Bronchus fibroblast of lung (primary cell): ENCODE data around the gene PCDHGA11. TPM values are rescaled to one million over a fixed set of nuclear protein-coding genes. Genes with fewer than 3 reads are reported as not detected.

Experiments used
- total RNA-seq: library from RNA; depleted of rRNA; stranded (reverse); fragments of >200 nt; gene quantifications from 2 replicates; pipeline ENCODE4 v1.2.3, GENCODE V29; 2015

The PCDHGA11 gene
- total RNA-seq: 10.9 and 11.6 TPM in 2 replicates

DNA sequence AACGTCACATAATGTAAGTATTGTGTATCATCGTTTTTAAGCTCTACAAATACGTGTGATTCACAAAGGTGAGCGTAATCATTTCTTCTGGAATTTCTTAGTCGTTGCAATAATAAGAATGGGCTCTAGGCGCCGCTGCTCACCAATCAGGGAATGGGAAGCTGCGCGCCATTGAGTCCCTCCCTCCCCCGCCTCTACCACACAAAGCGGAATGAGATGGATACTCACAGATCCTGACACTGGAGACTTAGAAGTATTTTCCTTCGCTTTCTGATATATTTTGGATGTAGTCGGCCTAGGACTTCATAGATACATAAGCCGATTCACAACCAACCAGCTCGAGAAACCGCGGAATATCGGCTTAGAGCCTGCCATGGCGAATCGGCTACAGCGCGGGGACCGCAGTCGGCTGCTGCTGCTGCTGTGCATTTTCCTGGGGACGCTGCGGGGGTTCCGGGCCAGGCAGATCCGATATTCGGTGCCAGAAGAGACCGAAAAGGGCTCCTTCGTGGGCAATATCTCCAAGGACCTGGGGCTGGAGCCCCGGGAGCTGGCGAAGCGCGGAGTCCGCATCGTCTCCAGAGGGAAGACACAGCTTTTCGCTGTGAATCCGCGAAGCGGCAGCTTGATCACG, at the start of gene PCDHGA11:
Gene PCDHGA11 (plus strand): TSS at position 197 of the 634 bp plus-strand sequence. CDS start 177 bp downstream, at position 374.

DNA sequence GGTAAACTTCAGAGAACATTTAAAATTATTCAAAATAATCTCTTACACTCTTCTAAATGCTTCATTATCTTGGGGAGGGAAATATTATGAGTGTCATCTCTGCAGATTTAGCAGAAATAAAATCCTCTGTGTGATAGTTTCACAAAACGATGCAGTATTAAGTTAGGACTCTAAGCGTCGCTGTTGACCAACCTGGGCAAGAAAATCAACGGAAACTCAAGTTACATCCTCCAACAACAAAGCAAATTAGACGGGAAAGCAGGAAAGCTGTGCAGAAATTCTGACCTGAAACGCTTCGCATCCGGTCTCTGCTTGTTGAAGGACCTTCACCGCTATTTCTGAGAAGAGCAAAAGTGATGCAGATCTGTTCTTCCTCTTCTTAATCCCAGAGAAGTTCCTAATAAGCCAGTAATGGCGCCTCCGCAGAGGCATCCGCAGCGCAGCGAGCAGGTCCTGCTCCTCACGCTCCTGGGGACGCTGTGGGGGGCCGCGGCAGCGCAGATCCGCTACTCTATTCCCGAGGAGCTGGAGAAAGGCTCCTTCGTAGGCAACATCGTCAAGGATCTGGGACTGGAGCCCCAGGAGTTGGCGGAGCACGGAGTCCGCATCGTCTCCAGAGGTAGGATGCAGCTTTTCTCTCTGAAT, 47.1 kb upstream of the PCDHGA11 start, which contains the start of gene PCDHGA6:
Gene PCDHGA6 (plus strand): TSS at position 219 of the 645 bp plus-strand sequence. CDS start 193 bp downstream, at position 412.

DNA sequence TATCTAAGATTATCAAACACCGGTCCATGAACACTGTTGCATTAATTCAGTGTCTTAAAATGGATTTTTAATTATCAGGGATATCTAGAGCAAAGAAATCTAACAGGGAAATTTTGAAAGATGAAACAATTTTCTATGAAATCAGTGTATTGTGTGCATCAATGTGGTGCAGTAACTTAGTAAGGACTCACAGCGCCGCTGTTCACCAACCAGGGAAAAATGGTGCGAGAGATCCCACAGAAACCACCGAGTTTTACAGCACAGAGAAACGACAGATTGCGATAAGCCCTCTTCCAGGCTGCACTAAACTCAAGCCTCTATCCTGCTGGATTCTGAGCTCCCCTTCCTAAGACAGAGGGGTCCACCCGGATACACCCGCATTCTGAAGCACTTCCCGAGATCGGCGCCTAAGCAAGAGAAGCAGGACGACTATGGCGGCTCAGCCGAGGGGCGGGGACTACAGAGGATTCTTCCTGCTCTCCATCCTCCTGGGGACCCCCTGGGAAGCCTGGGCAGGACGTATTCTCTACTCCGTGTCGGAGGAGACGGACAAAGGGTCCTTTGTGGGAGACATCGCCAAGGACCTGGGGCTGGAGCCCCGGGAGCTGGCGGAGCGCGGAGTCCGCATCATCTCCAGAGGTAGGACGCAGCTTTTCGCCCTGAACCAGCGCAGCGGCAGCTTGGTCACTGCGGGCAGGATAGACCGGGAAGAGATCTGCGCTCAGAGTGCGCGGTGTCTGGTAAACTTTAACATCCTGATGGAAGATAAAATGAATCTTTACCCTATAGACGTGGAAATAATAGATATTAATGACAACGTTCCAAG, 38.2 kb upstream of the PCDHGA11 start, which contains the start of gene PCDHGA7:
Gene PCDHGA7 (plus strand): TSS at position 274 of the 826 bp plus-strand sequence. CDS start 158 bp downstream, at position 432.

DNA sequence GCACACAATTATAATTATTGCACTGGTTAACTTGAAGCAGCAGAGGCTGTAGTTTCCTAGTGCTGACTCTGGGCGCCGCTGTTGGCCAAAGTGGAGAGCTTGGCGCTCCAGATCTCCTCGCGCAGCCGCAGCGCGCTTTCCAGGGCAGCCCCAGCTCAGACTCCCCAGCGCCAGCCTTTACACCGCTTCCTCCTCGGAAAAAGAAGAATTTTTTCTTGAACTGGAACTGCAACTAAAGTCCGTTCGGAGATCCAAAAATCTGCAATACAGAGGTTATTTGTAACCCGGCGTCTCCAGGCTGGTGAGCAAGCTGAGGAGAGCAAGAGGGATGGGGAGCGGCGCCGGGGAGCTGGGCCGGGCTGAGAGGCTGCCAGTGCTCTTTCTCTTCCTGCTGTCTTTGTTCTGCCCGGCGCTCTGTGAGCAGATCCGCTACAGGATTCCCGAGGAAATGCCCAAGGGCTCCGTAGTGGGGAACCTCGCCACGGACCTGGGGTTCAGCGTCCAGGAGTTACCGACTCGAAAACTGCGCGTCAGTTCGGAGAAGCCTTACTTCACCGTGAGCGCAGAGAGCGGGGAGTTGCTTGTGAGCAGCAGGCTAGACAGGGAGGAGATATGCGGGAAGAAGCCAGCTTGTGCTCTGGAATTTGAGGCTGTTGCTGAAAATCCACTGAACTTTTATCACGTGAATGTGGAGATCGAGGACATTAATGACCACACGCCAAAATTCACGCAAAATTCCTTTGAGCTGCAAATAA, 33.1 kb upstream of the PCDHGA11 start, which contains the start of gene PCDHGB4:
Gene PCDHGB4 (plus strand): TSS at position 142 of the 755 bp plus-strand sequence. CDS start 187 bp downstream, at position 329.

DNA sequence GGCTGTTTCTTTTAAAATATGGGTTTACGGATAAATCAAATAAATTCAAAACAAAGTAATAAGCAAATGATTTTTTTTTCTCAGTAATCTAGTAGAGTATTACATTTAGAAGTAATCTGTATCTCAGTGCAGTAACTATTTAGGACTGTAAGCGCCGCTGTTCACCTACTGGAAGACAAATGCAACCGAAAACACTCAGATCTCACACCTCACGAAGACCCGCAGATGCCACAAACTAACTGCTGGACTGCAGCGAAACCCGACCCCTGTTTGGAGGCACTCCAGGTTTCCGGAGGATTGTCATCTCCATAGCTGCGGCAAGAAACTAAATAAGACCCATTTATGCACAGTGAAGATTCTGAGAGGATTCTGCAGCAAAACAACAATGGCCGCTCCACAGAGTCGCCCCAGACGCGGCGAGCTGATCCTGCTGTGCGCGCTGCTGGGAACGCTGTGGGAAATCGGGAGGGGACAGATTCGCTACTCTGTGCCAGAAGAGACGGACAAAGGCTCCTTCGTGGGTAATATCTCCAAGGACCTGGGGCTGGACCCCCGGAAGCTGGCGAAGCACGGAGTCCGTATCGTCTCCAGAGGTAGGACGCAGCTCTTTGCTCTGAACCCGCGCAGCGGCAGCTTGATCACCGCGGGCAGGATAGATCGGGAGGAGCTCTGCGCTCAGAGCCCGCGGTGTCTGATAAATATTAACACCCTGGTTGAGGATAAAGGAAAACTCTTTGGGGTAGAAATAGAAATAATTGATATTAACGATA, 28.2 kb upstream of the PCDHGA11 start, which contains the start of gene PCDHGA8:
Gene PCDHGA8 (plus strand): TSS at position 205 of the 770 bp plus-strand sequence. CDS start 181 bp downstream, at position 386.

DNA sequence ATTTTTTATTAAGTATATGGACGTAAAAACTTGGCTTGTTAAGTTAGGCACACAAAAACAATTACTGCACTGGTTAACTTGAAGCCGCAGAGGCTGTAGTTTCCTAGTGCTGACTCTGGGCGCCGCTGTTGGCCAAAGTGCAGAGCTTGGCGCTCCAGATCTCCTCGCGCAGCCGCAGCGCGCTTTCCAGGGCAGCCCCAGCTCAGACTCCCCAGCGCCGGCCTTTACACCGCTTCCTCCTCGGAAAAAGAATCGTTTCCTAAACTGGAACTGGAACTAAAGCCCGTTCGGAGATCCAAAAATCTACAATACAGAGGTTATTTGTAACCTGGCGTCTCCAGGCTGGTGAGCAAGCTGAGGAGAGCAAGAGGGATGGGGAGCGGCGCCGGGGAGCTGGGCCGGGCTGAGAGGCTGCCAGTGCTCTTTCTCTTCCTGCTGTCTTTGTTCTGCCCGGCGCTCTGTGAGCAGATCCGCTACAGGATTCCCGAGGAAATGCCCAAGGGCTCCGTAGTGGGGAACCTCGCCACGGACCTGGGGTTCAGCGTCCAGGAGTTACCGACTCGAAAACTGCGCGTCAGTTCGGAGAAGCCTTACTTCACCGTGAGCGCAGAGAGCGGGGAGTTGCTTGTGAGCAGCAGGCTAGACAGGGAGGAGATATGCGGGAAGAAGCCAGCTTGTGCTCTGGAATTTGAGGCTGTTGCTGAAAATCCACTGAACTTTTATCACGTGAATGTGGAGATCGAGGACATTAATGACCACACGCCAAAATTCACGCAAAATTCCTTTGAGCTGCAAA, 22.9 kb upstream of the PCDHGA11 start, which contains the start of gene PCDHGB5:
Gene PCDHGB5 (plus strand): TSS at position 192 of the 796 bp plus-strand sequence. CDS start 181 bp downstream, at position 373.

DNA sequence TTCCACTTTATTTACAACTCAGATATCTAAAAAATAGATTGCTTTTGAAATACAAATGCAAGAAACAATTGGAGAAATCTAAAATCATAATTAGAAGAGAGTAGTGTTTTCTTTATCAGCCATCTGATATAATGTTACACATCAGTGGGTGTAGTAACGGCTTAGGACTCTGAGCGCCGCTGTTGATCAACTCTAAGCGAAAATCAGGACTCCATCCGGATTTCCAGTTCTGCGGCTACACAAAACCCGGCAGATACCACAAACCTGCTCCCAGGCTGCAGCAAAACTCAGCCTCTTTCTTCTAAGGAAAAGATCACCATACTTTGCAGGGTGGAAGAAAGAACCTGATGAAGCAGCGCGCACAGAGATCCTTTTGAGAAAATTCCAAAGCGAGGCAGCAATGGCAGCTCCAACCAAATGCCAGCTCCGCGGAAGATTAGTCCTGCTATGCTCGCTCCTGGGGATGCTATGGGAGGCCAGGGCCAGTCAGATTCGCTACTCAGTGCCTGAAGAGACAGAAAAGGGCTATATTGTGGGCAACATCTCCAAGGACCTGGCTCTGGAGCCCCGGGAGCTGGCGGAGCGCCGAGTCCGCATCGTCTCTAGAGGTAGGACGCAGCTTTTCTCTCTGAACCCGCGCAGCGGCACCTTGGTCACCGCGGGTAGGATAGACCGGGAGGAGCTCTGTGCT, 18.2 kb upstream of the PCDHGA11 start, which contains the start of gene PCDHGA9:
Gene PCDHGA9 (plus strand): TSS at position 226 of the 691 bp plus-strand sequence. CDS start 175 bp downstream, at position 401.

DNA sequence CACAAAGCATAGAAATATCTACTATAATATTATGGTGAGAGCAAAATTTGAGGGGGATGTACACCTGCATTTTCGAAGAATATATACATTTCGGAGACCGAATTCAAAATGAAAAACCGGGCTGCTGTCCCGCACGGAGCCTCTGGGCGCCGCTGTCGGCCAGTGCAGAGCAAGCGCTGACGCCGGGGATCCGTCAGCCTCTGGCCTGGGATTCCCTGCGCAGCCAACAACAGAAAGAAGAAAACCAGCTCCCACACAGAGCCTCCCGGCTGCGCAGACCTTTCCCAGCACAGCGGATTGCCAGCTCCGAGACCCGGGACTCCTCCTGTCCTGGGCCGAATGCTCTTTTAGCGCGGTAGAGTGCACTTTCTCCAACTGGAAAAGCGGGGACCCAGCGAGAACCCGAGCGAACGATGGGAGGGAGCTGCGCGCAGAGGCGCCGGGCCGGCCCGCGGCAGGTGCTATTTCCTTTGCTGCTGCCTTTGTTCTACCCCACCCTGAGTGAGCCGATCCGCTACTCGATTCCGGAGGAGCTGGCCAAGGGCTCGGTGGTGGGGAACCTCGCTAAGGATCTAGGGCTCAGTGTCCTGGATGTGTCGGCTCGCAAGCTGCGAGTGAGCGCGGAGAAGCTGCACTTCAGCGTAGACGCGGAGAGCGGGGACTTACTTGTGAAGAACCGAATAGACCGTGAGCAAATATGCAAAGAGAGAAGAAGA, 12.9 kb upstream of the PCDHGA11 start, which contains the start of gene PCDHGB6:
Gene PCDHGB6 (plus strand): TSS at position 232 of the 716 bp plus-strand sequence. CDS start 182 bp downstream, at position 414.

DNA sequence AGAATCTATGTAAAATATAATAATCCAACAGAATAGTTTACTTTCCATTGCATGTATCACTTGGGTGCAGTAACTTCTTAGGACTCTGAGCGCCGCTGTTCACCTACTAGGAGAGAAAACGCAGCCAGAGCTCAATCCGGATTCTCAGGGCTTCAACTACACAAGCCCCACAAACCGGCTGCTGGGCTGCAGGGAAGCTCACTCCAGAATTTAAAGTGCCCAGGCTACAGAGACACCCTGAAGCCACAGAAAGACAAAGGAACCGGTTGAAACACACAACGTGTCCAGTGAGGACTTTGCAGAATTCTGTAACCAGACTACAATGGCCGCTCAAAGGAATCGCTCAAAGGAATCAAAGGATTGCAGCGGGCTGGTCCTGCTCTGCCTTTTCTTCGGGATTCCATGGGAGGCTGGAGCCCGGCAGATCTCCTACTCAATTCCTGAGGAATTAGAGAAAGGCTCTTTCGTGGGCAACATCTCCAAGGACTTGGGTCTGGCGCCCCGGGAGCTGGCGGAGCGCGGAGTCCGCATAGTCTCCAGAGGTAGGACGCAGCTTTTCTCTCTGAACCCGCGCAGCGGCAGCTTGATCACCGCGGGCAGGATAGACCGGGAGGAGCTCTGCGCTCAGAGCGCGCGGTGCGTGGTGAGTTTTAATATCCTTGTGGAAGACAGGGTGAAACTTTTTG, 7.9 kb upstream of the PCDHGA11 start, which contains the start of gene PCDHGA10:
Gene PCDHGA10 (plus strand): TSS at position 134 of the 686 bp plus-strand sequence. CDS start 189 bp downstream, at position 323.

DNA sequence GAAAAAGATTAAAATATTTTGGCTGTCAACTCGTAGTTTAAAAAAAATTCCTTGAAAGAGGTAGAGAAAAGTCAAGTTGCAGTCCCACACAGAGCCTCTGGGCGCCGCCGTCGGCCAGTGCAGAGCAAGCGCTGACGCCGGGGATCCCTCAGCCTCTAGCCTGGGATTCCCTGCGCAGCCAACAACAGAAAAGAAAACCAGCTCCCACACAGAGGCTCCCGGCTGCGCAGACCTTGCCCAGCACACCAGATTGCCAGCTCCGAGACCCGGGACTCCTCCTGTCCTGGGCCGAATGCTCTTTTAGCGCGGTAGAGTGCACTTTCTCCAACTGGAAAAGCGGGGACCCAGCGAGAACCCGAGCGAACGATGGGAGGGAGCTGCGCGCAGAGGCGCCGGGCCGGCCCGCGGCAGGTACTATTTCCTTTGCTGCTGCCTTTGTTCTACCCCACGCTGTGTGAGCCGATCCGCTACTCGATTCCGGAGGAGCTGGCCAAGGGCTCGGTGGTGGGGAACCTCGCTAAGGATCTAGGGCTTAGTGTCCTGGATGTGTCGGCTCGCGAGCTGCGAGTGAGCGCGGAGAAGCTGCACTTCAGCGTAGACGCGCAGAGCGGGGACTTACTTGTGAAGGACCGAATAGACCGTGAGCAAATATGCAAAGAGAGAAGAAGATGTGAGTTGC, 3.2 kb upstream of the PCDHGA11 start, which contains the start of gene PCDHGB7:
Gene PCDHGB7 (plus strand): TSS at position 184 of the 679 bp plus-strand sequence. CDS start 183 bp downstream, at position 367.

DNA sequence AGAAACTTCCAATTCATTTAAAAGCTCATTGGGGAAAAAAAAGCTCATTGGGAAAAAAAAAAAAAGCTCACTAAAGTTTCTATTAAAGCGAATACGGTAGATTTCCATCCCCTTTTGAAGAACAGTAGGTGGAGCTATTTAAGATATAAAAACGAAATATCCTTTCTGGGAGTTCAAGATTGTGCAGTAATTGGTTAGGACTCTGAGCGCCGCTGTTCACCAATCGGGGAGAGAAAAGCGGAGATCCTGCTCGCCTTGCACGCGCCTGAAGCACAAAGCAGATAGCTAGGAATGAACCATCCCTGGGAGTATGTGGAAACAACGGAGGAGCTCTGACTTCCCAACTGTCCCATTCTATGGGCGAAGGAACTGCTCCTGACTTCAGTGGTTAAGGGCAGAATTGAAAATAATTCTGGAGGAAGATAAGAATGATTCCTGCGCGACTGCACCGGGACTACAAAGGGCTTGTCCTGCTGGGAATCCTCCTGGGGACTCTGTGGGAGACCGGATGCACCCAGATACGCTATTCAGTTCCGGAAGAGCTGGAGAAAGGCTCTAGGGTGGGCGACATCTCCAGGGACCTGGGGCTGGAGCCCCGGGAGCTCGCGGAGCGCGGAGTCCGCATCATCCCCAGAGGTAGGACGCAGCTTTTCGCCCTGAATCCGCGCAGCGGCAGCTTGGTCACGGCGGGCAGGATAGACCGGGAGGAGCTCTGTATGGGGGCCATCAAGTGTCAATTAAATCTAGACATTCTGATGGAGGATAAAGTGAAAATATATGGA, 9.7 kb downstream of the PCDHGA11 start, which contains the start of gene PCDHGA12:
Gene PCDHGA12 (plus strand): TSS at position 176 of the 782 bp plus-strand sequence. CDS start 253 bp downstream, at position 429.

Other genes starting within 250 kb of the PCDHGA11 start
- gene PCDHB7, start 248.4 kb upstream of the PCDHGA11 start, total RNA-seq: 0.15 and 0.17 TPM in 2 replicates
- gene PCDHB8, start 243.3 kb upstream of the PCDHGA11 start, total RNA-seq: not detected in 2 replicates
- gene PCDHB16, start 238.7 kb upstream of the PCDHGA11 start, total RNA-seq: under 0.01 TPM in 1 of 2 replicates, not detected in the other
- not detected in 2 replicates for gene PCDHB9, start 233.9 kb upstream of the PCDHGA11 start, total RNA-seq
- under 0.01 and 0.15 TPM in 2 replicates for gene PCDHB10, start 228.7 kb upstream of the PCDHGA11 start, total RNA-seq
- under 0.01 TPM in 2 replicates for gene PCDHB11, start 221.4 kb upstream of the PCDHGA11 start, total RNA-seq
- not detected in 2 replicates for gene PCDHB12, start 212.3 kb upstream of the PCDHGA11 start, total RNA-seq
- gene PCDHB13, start 207.1 kb upstream of the PCDHGA11 start, total RNA-seq: under 0.01 TPM in 2 replicates
- under 0.01 TPM in 1 of 2 replicates, not detected in the other for gene PCDHB14, start 197.7 kb upstream of the PCDHGA11 start, total RNA-seq
- 0.15 and 0.17 TPM in 2 replicates for gene PCDHB15, start 175.7 kb upstream of the PCDHGA11 start, total RNA-seq
- not detected in 2 replicates for gene SLC25A2, start 117.0 kb upstream of the PCDHGA11 start, total RNA-seq
- 31.8 and 38.5 TPM in 2 replicates for gene TAF7, start 100.3 kb upstream of the PCDHGA11 start, total RNA-seq
- gene PCDHGA1, start 90.5 kb upstream of the PCDHGA11 start, total RNA-seq: under 0.01 and 0.15 TPM in 2 replicates
- gene PCDHGA2, start 82.3 kb upstream of the PCDHGA11 start, total RNA-seq: 0.50 and 0.59 TPM in 2 replicates
- 0.15 and 0.34 TPM in 2 replicates for gene PCDHGA3, start 77.2 kb upstream of the PCDHGA11 start, total RNA-seq
- 0.30 and 0.34 TPM in 2 replicates for gene PCDHGB1, start 71.0 kb upstream of the PCDHGA11 start, total RNA-seq
- gene PCDHGA4, start 66.0 kb upstream of the PCDHGA11 start, total RNA-seq: 1.0 and 1.3 TPM in 2 replicates
- 0.50 and 0.59 TPM in 2 replicates for gene PCDHGB2, start 61.1 kb upstream of the PCDHGA11 start, total RNA-seq
- 0.15 and 0.34 TPM in 2 replicates for gene PCDHGA5, start 56.9 kb upstream of the PCDHGA11 start, total RNA-seq
- gene PCDHGB3, start 50.8 kb upstream of the PCDHGA11 start, total RNA-seq: 0.45 and 0.50 TPM in 2 replicates
- gene PCDHGA6, start 47.2 kb upstream of the PCDHGA11 start, total RNA-seq: 0.67 and 1.0 TPM in 2 replicates
- gene PCDHGA7, start 38.3 kb upstream of the PCDHGA11 start, total RNA-seq: 0.50 and 0.89 TPM in 2 replicates
- gene PCDHGB4, start 33.4 kb upstream of the PCDHGA11 start, total RNA-seq: 4.0 and 4.4 TPM in 2 replicates
- 0.15 and 0.67 TPM in 2 replicates for gene PCDHGA8, start 28.4 kb upstream of the PCDHGA11 start, total RNA-seq
- gene PCDHGB5, start 23.1 kb upstream of the PCDHGA11 start, total RNA-seq: 10.6 and 13.8 TPM in 2 replicates
- 1.7 and 1.9 TPM in 2 replicates for gene PCDHGA9, start 18.3 kb upstream of the PCDHGA11 start, total RNA-seq
- gene PCDHGB6, start 13.0 kb upstream of the PCDHGA11 start, total RNA-seq: 1.3 and 2.1 TPM in 2 replicates
- 4.9 and 5.2 TPM in 2 replicates for gene PCDHGA10, start 8.1 kb upstream of the PCDHGA11 start, total RNA-seq
- gene PCDHGB7, start 3.4 kb upstream of the PCDHGA11 start, total RNA-seq: 6.1 and 7.2 TPM in 2 replicates
- 7.7 and 8.4 TPM in 2 replicates for gene PCDHGA12, start 9.5 kb downstream of the PCDHGA11 start, total RNA-seq
- 39.3 and 42.2 TPM in 2 replicates for gene PCDHGC3, start 54.9 kb downstream of the PCDHGA11 start, total RNA-seq
- 0.17 and 0.30 TPM in 2 replicates for gene PCDHGC4, start 64.0 kb downstream of the PCDHGA11 start, total RNA-seq
- gene PCDHGC5, start 68.0 kb downstream of the PCDHGA11 start, total RNA-seq: 0.17 and 0.30 TPM in 2 replicates
- 32.7 and 36.8 TPM in 2 replicates for gene DIAPH1, start 197.9 kb downstream of the PCDHGA11 start, total RNA-seq
- gene HDAC3, start 215.8 kb downstream of the PCDHGA11 start, total RNA-seq: 42.2 and 45.4 TPM in 2 replicates
- gene RELL2, start 215.9 kb downstream of the PCDHGA11 start, total RNA-seq: 1.9 and 3.0 TPM in 2 replicates
- 18.3 and 19.0 TPM in 2 replicates for gene FCHSD1, start 230.4 kb downstream of the PCDHGA11 start, total RNA-seq